Mesodermal cell (in vitro differentiated cells): Measurements from ENCODE around the gene SLC5A3. TPM values are rescaled to one million over a fixed set of nuclear protein-coding genes. Genes with fewer than 3 reads are reported as not detected.

ENCODE experiments used
- H3K27ac ChIP-seq: 2 replicates; pipeline ENCODE4 v1.7.0; 2013; ENCODE audit warnings: mild to moderate bottlenecking, low read depth, low read length, moderate library complexity; ENCODE audit not compliant: severe bottlenecking
- H3K36me3 ChIP-seq: 2 replicates; pipeline ENCODE4 v1.7.1; 2013; ENCODE audit warnings: mild to moderate bottlenecking, low read length, moderate library complexity; ENCODE audit not compliant: control insufficient read depth, insufficient read depth
- H3K4me1 ChIP-seq: one replicate; pipeline ENCODE4 v1.7.1; 2013; ENCODE audit warnings: mild to moderate bottlenecking, low read length; ENCODE audit not compliant: insufficient read depth, control insufficient read depth, poor library complexity, severe bottlenecking
- H3K4me3 ChIP-seq: 2 replicates; pipeline ENCODE4 v1.7.0; 2013; ENCODE audit warnings: low read length, control low read depth, mild to moderate bottlenecking; ENCODE audit not compliant: insufficient read depth, poor library complexity, severe bottlenecking; ENCODE audit errors: extremely low read depth
- H3K9me3 ChIP-seq: 2 replicates; pipeline ENCODE4 v1.7.1; 2013; ENCODE audit warnings: mild to moderate bottlenecking, low read length, moderate library complexity; ENCODE audit not compliant: control insufficient read depth
- WGBS, 2 experiments: methylation state at CpG; one replicate each; pipeline ENCODE4 v1.1.5; 2013; ENCODE audit warnings: missing lambda C conversion rate in 2 of 2; ENCODE audit not compliant: insufficient coverage in 2 of 2; 5-methylcytosine and 5-hydroxymethylcytosine counted together
- polyA plus RNA-seq, 2 experiments: library from polyadenylated mRNA; stranded (reverse); fragments of 50-300 nt; gene quantifications; one replicate each; pipeline ENCODE4 v1.2.3, GENCODE V29; 2013

Gene SLC5A3
- polyA plus RNA-seq (2013, experiment 1 of 2) = 14.0 TPM
- 13.7 TPM for polyA plus RNA-seq (2013, experiment 2 of 2)

- peak within 1 kb of the TSS; percentile 86 for H3K27ac ChIP-seq
- WGBS, 2 experiments = 1 to 2% methylated on average over 39 to 80 of the region's 104 CpGs
- peak within 1 kb of the TSS; percentile 87 for H3K4me3 ChIP-seq
Observed at GRCh38 chr21:34073032-34073748, at the start of gene SLC5A3, which contains the start of gene MRPS6. Gene SLC5A3 (plus strand): TSS chr21:34073578. CDS start chr21:34095199, 21,621 bp downstream. Gene MRPS6 (plus strand): TSS chr21:34073578. CDS start chr21:34073701, 123 bp downstream.

GRCh38 chr21:34023691-34024373, 49.5 kb upstream of the SLC5A3 start:
- H3K9me3 ChIP-seq = peaks cover 16% of the 10 kb centered on the region
- H3K36me3 ChIP-seq = no peaks in the 10 kb centered on the region
- no peak overlapping the region for H3K27ac ChIP-seq
- H3K4me1 ChIP-seq = peaks cover 26% of the 10 kb centered on the region
- 85% methylated on average over 2 to 4 of the region's 8 CpGs for WGBS, 2 experiments
- no peak overlapping the region for H3K4me3 ChIP-seq

More at GRCh38 chr21:34073032-34073748, at the start of gene SLC5A3, which contains the start of gene MRPS6:
- Histone ChIP-seq H3K9me3 (no peaks in the 10 kb centered on the region), H3K4me1 (peaks cover 19% of the 10 kb centered on the region), H3K36me3 (peaks cover 34% of the 10 kb centered on the region)

- Histone ChIP-seq H3K27ac (no peak overlapping the region), H3K4me1 (peaks cover 26% of the 10 kb centered on the region), H3K9me3 (peaks cover 16% of the 10 kb centered on the region), H3K4me3 (no peak overlapping the region), H3K36me3 (no peaks in the 10 kb centered on the region)
- 93 to 100% methylated on average over 2 to 3 of the region's 3 CpGs for WGBS, 2 experiments
Observed at GRCh38 chr21:34024374-34024693, 49.0 kb upstream of the SLC5A3 start.

- H3K9me3 ChIP-seq = peaks cover 4% of the 10 kb centered on the region
- 90 to 93% methylated on average over 3 to 4 of the region's 9 CpGs for WGBS, 2 experiments
- peaks cover 19% of the 10 kb centered on the region for H3K4me1 ChIP-seq
- no peak overlapping the region for H3K4me3 ChIP-seq
- no peak overlapping the region for H3K27ac ChIP-seq
- H3K36me3 ChIP-seq = no peaks in the 10 kb centered on the region
Observed at GRCh38 chr21:34027721-34028461, 45.5 kb upstream of the SLC5A3 start.

- Histone ChIP-seq H3K4me1 (peaks cover 13% of the 10 kb centered on the region), H3K4me3 (no peak overlapping the region), H3K9me3 (peaks cover 4% of the 10 kb centered on the region), H3K27ac (no peak overlapping the region), H3K36me3 (no peaks in the 10 kb centered on the region)
- WGBS, 2 experiments = 65 to 78% methylated on average over 10 of the region's 13 CpGs
Observed at GRCh38 chr21:34029743-34030528, 43.4 kb upstream of the SLC5A3 start.

- Histone ChIP-seq H3K4me3 (no peak overlapping the region), H3K27ac (no peak overlapping the region), H3K9me3 (peaks cover 1% of the 10 kb centered on the region), H3K4me1 (peaks cover 17% of the 10 kb centered on the region), H3K36me3 (no peaks in the 10 kb centered on the region)
- WGBS, 2 experiments = 88 to 100% methylated on average over 7 to 9 of the region's 11 CpGs
Observed at GRCh38 chr21:34031835-34032370, 41.5 kb upstream of the SLC5A3 start.

- 95 to 96% methylated on average over 3 to 4 of the region's 8 CpGs for WGBS, 2 experiments
- no peaks in the 10 kb centered on the region for H3K36me3 ChIP-seq
- peaks cover 26% of the 10 kb centered on the region for H3K4me1 ChIP-seq
- H3K9me3 ChIP-seq = no peaks in the 10 kb centered on the region
- H3K4me3 ChIP-seq = no peak overlapping the region
- no peak overlapping the region for H3K27ac ChIP-seq
Observed at GRCh38 chr21:34034369-34035014, 38.9 kb upstream of the SLC5A3 start.

GRCh38 chr21:34035619-34036354, 37.6 kb upstream of the SLC5A3 start:
- no peak overlapping the region for H3K4me3 ChIP-seq
- peaks cover 26% of the 10 kb centered on the region for H3K4me1 ChIP-seq
- H3K36me3 ChIP-seq = no peaks in the 10 kb centered on the region
- H3K9me3 ChIP-seq = no peaks in the 10 kb centered on the region
- H3K27ac ChIP-seq = no peak overlapping the region
- WGBS, 2 experiments = 87 to 91% methylated on average over 8 of the region's 8 CpGs

GRCh38 chr21:34037009-34037795, 36.2 kb upstream of the SLC5A3 start:
- 90 to 100% methylated on average over 5 to 7 of the region's 11 CpGs for WGBS, 2 experiments
- peak overlapping the region; percentile 32 for H3K27ac ChIP-seq

More at GRCh38 chr21:34037009-34037795, 36.2 kb upstream of the SLC5A3 start:
- Histone ChIP-seq H3K4me1 (peaks cover 26% of the 10 kb centered on the region), H3K36me3 (no peaks in the 10 kb centered on the region), H3K9me3 (no peaks in the 10 kb centered on the region), H3K4me3 (no peak overlapping the region)
